Sigmoid colon (tissue), 7 donors: ENCODE results near the gene MYBPC1. TPM values are rescaled to one million over a fixed set of nuclear protein-coding genes. Genes with fewer than 3 reads are reported as not detected.

Experiments
- DNase-seq: peaks from one replicate; pipeline ENCODE4 v3.0.0-alpha.2; 2019
- H3K27ac ChIP-seq, 4 donors: fragments of 200-600 bp; sonication (generic); one replicate each; pipeline ENCODE4 v1.5.1; 2016 to 2019; ENCODE audit warnings: mild to moderate bottlenecking in 1 of 4
- H3K27me3 ChIP-seq, 3 donors: fragments of 200-600 bp; sonication (generic); one replicate each; pipeline ENCODE4 v1.5.1; 2019; ENCODE audit warnings: mild to moderate bottlenecking in 1 of 3
- H3K36me3 ChIP-seq, 4 donors: fragments of 200-600 bp; sonication (generic); one replicate each; pipeline ENCODE4 v1.5.1; 2016 to 2019
- H3K4me1 ChIP-seq, 4 donors: fragments of 200-600 bp; sonication (generic); one replicate each; pipeline ENCODE4 v1.5.1; 2017 to 2019
- H3K4me3 ChIP-seq, 4 donors: fragments of 200-600 bp; sonication (generic); one replicate each; pipeline ENCODE4 v1.5.1; 2017 to 2019; ENCODE audit warnings: mild to moderate bottlenecking in 2 of 4, moderate library complexity in 1 of 4
- H3K9me3 ChIP-seq, 4 donors: fragments of 200-600 bp in 3 of 4; sonication (generic) in 3 of 4; one replicate each; pipeline versions ENCODE4 v1.5.1 to v1.6.1; 2013 to 2019
- EP300 ChIP-seq, 4 donors: sonication (generic); formaldehyde crosslinking; IDR thresholded peaks; one replicate each; pipeline ENCODE4 v1.6.1; 2017; ENCODE audit warnings: antibody characterized with exemption in 4 of 4
- POLR2A ChIP-seq, 2 donors: fragments of 450-650 bp; IDR thresholded peaks; one replicate each; pipeline ENCODE4 v1.6.1; 2016; ENCODE audit warnings: antibody characterized with exemption in 2 of 2, mild to moderate bottlenecking in 2 of 2, moderate library complexity in 2 of 2
- POLR2AphosphoS5 ChIP-seq, 4 donors: sonication (generic); formaldehyde crosslinking; IDR thresholded peaks; one replicate each; pipeline ENCODE4 v1.6.1; 2017; ENCODE audit warnings: antibody characterized with exemption in 4 of 4
- WGBS, 2 donors: extraction: QIAGEN DNeasy Blood & Tissue Kit; methylation state at CpG; one replicate each; pipeline ENCODE4 v1.1.7; 2013; 5-methylcytosine and 5-hydroxymethylcytosine counted together
- intact Hi-C: fragments of 100-400 bp; cut with DNase I; formaldehyde crosslinking; loops from one replicate; pipeline ENCODE4 v1.15.1; 2023
- polyA plus RNA-seq, 3 donors: library from polyadenylated mRNA; stranded (reverse); fragments of 200-250 nt; gene quantifications; one replicate each; pipeline ENCODE4 v1.2.3, GENCODE V29; 2013
- total RNA-seq, 4 donors: library from RNA; depleted of rRNA; stranded (reverse); fragments of >200 nt; gene quantifications; one replicate each; pipeline ENCODE4 v1.1.0, GENCODE V29; 2016
- TF ChIP-seq, protein P1 (sequence below), 4 experiments: fragments of 450-650 bp in 3 of 4; fragments of 200-600 bp in 1 of 4; IDR thresholded peaks; one replicate each; pipeline ENCODE4 v1.5.1; 2016 to 2019; ENCODE audit warnings: antibody characterized with exemption in 4 of 4, mild to moderate bottlenecking in 3 of 4, moderate library complexity in 2 of 4
- donor health status: healthy with polysubstance abuse.
- donor health status: Bipolar disorder and iron deficiency.
- donor health status: healthy.

Gene MYBPC1
- total and polyA plus RNA-seq, 7 donors, result 0.16 to 18.6 (median 2.1) TPM

DNA sequence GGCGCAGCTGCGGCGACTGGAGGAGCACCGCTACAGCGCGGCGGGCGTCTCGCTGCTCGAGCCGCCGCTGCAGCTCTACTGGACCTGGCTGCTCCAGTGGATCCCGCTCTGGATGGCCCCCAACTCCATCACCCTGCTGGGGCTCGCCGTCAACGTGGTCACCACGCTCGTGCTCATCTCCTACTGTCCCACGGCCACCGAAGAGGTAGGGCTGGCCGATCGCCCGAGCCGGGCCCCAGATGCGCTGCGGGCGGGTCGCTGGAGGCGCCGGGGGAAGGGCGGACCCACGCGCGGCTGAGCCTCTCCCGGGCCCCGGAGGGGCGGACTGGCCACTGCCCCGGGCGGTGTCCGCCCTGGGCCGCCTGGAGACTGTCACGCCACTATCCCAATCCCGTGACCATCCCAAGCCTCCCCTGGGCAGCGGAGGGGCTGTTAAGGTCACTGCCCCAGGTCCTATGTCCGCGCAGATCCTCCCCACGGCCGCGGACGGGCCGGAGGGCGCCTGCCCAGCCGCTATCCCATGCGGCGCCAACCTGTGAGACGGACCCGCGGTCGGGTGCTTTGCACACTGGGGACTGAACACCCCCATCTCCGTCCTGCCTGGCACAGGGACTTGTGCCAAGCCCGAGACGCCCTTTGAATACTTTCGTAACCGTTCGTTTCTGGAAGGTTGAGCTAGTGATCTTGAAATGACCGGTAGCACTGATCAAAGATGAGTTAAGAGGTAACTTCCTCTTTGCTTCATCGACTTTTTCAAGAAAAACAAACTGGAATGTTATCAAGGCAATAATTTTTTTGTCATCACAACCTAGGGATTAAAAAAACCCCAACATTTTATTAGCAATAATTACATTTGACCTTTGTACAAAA, 103.4 kb downstream of the MYBPC1 start:
- peak in 1 of 4 donors; percentile 52 for TF ChIP-seq POLR2AphosphoS5 (IDR thresholded peaks at IDR 0.05)
- TF ChIP-seq, protein P1, sequence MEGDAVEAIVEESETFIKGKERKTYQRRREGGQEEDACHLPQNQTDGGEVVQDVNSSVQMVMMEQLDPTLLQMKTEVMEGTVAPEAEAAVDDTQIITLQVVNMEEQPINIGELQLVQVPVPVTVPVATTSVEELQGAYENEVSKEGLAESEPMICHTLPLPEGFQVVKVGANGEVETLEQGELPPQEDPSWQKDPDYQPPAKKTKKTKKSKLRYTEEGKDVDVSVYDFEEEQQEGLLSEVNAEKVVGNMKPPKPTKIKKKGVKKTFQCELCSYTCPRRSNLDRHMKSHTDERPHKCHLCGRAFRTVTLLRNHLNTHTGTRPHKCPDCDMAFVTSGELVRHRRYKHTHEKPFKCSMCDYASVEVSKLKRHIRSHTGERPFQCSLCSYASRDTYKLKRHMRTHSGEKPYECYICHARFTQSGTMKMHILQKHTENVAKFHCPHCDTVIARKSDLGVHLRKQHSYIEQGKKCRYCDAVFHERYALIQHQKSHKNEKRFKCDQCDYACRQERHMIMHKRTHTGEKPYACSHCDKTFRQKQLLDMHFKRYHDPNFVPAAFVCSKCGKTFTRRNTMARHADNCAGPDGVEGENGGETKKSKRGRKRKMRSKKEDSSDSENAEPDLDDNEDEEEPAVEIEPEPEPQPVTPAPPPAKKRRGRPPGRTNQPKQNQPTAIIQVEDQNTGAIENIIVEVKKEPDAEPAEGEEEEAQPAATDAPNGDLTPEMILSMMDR (IDR thresholded peaks at IDR 0.05), result no peak
- Histone ChIP-seq H3K27me3 (no peaks in the 10 kb centered on the region), H3K4me3 (peak overlapping the region; percentile 58 to 94 (median 94)), H3K9me3 (no peaks in the 10 kb centered on the region), H3K36me3 (no peaks in the 10 kb centered on the region), H3K27ac (peak overlapping the region; percentile 89 to 96 (median 95)), H3K4me1 (peaks cover 0 to 62% (median 46%) of the 10 kb centered on the region in 4 donors)
- peak; percentile 82 for DNase-seq
- intact Hi-C loops, result loop anchor here (5.0 kb wide), 2 partner anchors 134 to 291 kb away; partner anchors contain the start of genes ARL1 and GNPTAB
- WGBS, 2 donors, result 1% methylated on average over 67 of the region's 67 CpGs

DNA sequence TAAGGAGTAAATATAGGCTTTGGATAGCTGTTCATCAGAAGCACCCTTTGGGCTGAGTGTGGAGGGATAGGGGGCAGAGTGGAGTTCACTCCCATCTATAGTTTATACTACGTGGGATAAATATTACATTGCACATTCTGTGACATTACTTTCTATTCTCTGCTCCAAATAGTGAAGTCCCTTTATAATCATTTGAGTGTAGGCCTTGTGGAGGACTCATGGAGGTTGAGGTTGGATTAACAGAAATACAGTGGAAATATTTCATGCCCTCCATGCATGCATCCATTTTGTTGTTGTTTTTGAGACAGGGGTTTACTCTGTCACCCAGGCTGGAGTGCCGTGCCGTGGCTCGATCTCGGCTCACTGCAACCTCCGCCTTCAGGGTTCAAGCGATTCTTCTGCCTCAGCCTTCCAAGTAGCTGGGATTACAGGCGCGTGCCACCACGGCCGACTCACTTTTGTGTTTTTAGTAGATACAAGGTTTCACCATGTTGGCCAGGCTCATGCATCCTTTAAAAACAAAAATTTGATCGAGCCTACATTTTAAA, 104.1 kb downstream of the MYBPC1 start:
- DNase-seq, result no peak
- Histone ChIP-seq H3K4me1 (peaks cover 0 to 70% (median 46%) of the 10 kb centered on the region in 4 donors), H3K4me3 (peak overlapping the region; percentile 58 to 94 (median 94)), H3K36me3 (no peaks in the 10 kb centered on the region), H3K9me3 (no peaks in the 10 kb centered on the region), H3K27me3 (no peaks in the 10 kb centered on the region), H3K27ac (peak overlapping the region; percentile 89 to 96 (median 95))
- TF ChIP-seq, protein P1 (IDR thresholded peaks at IDR 0.05), result no peak
- TF ChIP-seq POLR2AphosphoS5 (IDR thresholded peaks at IDR 0.05) (no peak), POLR2A (IDR thresholded peaks at IDR 0.05) (no peak), EP300 (IDR thresholded peaks at IDR 0.05) (no peak)
- intact Hi-C loops, result loop anchor here (5.0 kb wide), 2 partner anchors 133 to 292 kb away; partner anchors contain the start of genes ARL1 and GNPTAB
- WGBS, 2 donors, result 17 to 68% methylated on average over 12 of the region's 12 CpGs

DNA sequence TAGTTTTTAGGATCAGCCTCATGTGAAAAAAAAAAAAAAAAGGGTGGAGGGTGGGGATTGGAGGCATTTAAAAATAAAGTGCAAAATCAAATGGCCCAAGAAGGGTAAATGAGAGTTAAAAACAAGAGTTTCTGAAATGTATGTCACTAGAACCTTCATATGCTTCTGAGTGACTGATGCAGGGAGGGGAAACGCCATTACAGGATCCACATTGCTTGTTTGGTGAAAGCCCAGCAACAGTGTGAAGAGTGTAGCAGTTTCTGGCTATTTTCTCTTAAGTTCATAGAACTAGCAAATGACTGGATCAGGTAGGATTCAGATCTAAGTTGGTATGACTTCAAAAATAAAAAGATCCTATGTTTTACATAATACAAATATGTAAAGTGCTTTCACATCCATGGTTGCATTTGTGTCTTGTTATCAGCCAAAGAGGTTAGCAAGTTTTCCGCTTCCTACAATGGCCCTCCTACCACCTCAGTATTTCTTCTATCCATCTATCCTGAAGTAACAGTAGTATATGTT, 105.6 kb downstream of the MYBPC1 start:
- Histone ChIP-seq H3K36me3 (no peaks in the 10 kb centered on the region), H3K27me3 (no peaks in the 10 kb centered on the region), H3K4me1 (peaks cover 0 to 71% (median 44%) of the 10 kb centered on the region in 4 donors), H3K4me3 (no peak overlapping the region), H3K27ac (peak overlapping the region in 1 of 4 donors; percentile 96), H3K9me3 (no peaks in the 10 kb centered on the region)
- 55 to 84% methylated on average over 2 of the region's 2 CpGs for WGBS, 2 donors
- intact Hi-C loops, result no loop called here
- no peak for DNase-seq
- TF ChIP-seq POLR2AphosphoS5 (IDR thresholded peaks at IDR 0.05) (no peak), EP300 (IDR thresholded peaks at IDR 0.05) (no peak), POLR2A (IDR thresholded peaks at IDR 0.05) (no peak)
- TF ChIP-seq, protein P1 (IDR thresholded peaks at IDR 0.05), result no peak

DNA sequence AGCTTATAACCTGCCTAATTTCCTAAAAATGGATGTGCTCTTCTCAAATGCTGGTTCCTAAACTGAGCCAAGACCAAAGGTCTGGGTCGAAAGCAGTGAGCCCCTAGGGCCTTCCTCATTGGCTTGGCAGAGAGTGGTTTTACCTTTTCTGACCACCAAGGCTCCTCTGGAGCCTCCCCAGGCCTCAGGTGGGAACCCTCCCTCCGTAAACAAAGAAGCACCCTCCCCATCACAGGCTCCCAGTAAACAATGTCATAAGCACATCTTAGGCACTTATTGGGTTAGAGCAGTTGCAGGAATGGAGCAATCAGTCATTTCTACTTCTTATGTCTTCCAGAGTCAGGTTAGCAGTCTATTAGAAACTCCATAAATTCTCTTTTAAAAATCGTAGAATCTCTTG, 108.7 kb downstream of the MYBPC1 start:
- 54 to 79% methylated on average over 3 of the region's 3 CpGs for WGBS, 2 donors
- no peak overlapping the region for H3K4me3 ChIP-seq
- H3K27ac ChIP-seq, result no peak overlapping the region
- DNase-seq, result no peak
- no peaks in the 10 kb centered on the region for H3K27me3 ChIP-seq
- intact Hi-C loops, result no loop called here
- TF ChIP-seq, protein P1 (IDR thresholded peaks at IDR 0.05), result no peak
- no peak for TF ChIP-seq EP300 (IDR thresholded peaks at IDR 0.05)
- no peak for TF ChIP-seq POLR2A (IDR thresholded peaks at IDR 0.05)
- no peak for TF ChIP-seq POLR2AphosphoS5 (IDR thresholded peaks at IDR 0.05)
- H3K36me3 ChIP-seq, result no peaks in the 10 kb centered on the region
- no peaks in the 10 kb centered on the region for H3K9me3 ChIP-seq
- peaks cover 0 to 56% (median 30%) of the 10 kb centered on the region in 4 donors for H3K4me1 ChIP-seq
